ENCODE data around the gene CNOT6.

DNA sequence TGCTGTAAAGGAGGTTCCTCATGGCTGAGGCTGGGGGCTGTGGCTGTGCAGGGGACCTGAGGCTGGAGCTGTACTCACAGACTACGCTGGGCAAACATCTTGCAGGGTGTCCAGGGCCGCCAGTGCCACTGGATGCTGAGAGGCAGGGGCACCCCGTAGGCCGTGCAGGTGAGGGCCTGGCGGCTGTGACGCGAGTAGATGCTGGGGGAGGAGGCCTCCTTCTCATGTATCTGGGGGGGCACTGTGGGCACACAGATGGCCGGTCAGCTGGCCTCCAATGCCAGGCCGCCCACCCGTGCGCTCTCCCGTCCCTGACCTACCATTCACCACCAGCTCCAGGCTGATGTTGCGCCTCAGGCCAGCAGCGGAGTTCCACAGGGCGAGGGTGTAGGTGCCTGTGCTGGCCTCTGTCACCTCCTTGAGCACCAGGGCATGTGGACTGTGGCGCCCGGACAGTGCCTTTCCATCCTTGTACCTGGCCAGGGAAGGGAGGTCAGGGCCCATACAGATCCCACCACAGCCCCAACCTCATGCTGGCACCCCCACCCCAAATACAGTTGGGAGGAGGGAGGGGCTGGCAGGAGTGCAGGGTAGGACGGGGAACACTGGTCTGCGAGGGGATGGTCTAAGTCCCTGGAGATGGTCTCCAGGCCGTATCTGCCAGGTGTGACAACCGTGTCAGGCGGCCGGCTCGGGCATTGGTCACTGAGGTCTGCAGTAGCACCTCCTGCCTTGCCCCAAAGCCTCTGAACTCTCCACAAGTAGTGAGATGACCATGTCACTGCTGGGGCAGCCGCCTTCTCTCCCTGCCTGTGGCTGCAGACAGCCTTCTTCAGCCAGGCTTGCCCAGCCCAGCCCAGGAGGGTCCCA, 131.8 kb downstream of the CNOT6 start:
- TF ChIP-seq, protein P1, sequence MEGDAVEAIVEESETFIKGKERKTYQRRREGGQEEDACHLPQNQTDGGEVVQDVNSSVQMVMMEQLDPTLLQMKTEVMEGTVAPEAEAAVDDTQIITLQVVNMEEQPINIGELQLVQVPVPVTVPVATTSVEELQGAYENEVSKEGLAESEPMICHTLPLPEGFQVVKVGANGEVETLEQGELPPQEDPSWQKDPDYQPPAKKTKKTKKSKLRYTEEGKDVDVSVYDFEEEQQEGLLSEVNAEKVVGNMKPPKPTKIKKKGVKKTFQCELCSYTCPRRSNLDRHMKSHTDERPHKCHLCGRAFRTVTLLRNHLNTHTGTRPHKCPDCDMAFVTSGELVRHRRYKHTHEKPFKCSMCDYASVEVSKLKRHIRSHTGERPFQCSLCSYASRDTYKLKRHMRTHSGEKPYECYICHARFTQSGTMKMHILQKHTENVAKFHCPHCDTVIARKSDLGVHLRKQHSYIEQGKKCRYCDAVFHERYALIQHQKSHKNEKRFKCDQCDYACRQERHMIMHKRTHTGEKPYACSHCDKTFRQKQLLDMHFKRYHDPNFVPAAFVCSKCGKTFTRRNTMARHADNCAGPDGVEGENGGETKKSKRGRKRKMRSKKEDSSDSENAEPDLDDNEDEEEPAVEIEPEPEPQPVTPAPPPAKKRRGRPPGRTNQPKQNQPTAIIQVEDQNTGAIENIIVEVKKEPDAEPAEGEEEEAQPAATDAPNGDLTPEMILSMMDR (IDR thresholded peaks at IDR 0.05), result no peak
- TF ChIP-seq EZH2 (IDR thresholded peaks at IDR 0.05), result no peak
- no peak for TF ChIP-seq EZH2phosphoT487 (IDR thresholded peaks at IDR 0.05)
